ENCODE measurements around the gene ATG7.

DNA sequence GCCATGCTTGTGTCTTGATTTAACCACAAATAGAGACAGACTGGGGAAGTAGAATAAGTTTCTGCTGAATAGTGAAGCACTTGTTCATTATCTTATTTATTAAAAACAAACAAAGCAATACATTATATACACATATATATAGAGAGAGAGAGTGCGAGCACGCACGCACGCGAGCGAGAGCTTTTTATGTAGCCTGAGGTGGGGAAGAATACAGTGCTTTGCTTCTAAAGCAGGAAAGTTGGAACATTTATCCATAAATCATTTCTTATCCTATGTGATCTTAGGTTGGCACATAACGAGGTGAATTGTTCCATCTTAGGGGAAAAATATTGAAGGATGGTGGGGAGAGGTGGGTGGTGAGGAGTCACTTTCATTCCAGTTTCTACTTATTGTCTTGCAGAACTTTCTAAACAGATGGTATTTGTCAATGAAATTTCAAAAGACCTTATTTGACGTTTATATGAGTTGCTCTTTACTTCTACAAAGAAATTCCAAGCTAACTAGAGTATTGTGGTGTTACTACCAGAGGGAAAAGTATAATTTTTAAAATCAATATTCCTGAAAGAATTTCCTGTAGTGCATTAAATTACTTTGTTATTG, 110.0 kb downstream of the ATG7 start:
- TF ChIP-seq POLR2A (IDR thresholded peaks at IDR 0.05; ENCODE audit: low read depth, low read length) (no peak), POLR2AphosphoS5 (IDR thresholded peaks at IDR 0.05; ENCODE audit: low read depth, low read length) (no peak)

Measured in GM12892 (cell line).